Loucy (cell line): ENCODE measurements around the gene SPAM1.

Experiments used
- H2AFZ ChIP-seq: fragments of 200-600 bp; sonication (generic); 2 replicates; pipeline ENCODE4 v1.6.0; 2016; ENCODE audit warnings: antibody characterized with exemption, mild to moderate bottlenecking, low read length, moderate library complexity
- H3F3A ChIP-seq: fragments of 200-600 bp; 2 replicates; pipeline ENCODE4 v1.6.0; 2016; ENCODE audit warnings: antibody characterized with exemption, low read depth, mild to moderate bottlenecking
- H3K27me3 ChIP-seq: fragments of 200-600 bp; sonication (generic); 2 replicates; pipeline ENCODE4 v1.6.1; 2014; ENCODE audit warnings: low read length, mild to moderate bottlenecking; ENCODE audit not compliant: insufficient read depth, poor library complexity, severe bottlenecking
- H3K36me3 ChIP-seq: fragments of 200-600 bp; sonication (generic); 2 replicates; pipeline ENCODE4 v1.6.1; 2016; ENCODE audit warnings: low read length; ENCODE audit not compliant: insufficient read depth
- H3K4me1 ChIP-seq: fragments of 200-600 bp; sonication (generic); 2 replicates; pipeline ENCODE4 v1.5.1; 2014; ENCODE audit warnings: low read length, mild to moderate bottlenecking; ENCODE audit not compliant: insufficient read depth, poor library complexity, severe bottlenecking
- H3K4me2 ChIP-seq: fragments of 200-600 bp; sonication (generic); 2 replicates; pipeline ENCODE4 v1.6.0; 2014; ENCODE audit warnings: antibody characterized with exemption, low read length, low read depth, mild to moderate bottlenecking; ENCODE audit not compliant: poor library complexity, severe bottlenecking
- H3K4me3 ChIP-seq: fragments of 200-600 bp; sonication (generic); 2 replicates; pipeline ENCODE4 v1.5.1; 2014; ENCODE audit warnings: low read length, mild to moderate bottlenecking, mixed read lengths; ENCODE audit not compliant: poor library complexity, severe bottlenecking
- H3K79me2 ChIP-seq: fragments of 200-600 bp; sonication (generic); 2 replicates; pipeline ENCODE4 v1.6.1; 2014; ENCODE audit warnings: low read length; ENCODE audit not compliant: insufficient read depth
- H3K9ac ChIP-seq: fragments of 200-600 bp; sonication (generic); 2 replicates; pipeline ENCODE4 v1.6.0; 2014; ENCODE audit warnings: mild to moderate bottlenecking, low read depth, low read length, moderate library complexity; ENCODE audit not compliant: poor library complexity, severe bottlenecking
- H3K9me2 ChIP-seq: fragments of 200-600 bp; sonication (generic); replicated peaks from 2 replicates; pipeline ENCODE4 v1.6.1; 2016; ENCODE audit warnings: low read depth, low read length, mixed read lengths
- H3K9me3 ChIP-seq: fragments of 200-600 bp; sonication (generic); 2 replicates; pipeline ENCODE4 v1.6.1; 2014; ENCODE audit warnings: mild to moderate bottlenecking, antibody characterized with exemption, low read length, low read depth; ENCODE audit not compliant: insufficient read depth
- H4K20me1 ChIP-seq: fragments of 200-600 bp; sonication (generic); 2 replicates; pipeline ENCODE4 v1.6.0; 2014; ENCODE audit warnings: antibody characterized with exemption, low read length, mild to moderate bottlenecking; ENCODE audit not compliant: insufficient read depth, poor library complexity, severe bottlenecking
- EZH2phosphoT487 ChIP-seq: fragments of 200-600 bp; IDR thresholded peaks from 2 replicates; pipeline ENCODE4 v1.6.1; 2018; ENCODE audit warnings: antibody characterized with exemption, mild to moderate bottlenecking, moderate library complexity, borderline replicate concordance
- TF ChIP-seq, protein P1 (sequence below): fragments of 200-600 bp; sonication (generic); conservative IDR thresholded peaks from 2 replicates; pipeline ENCODE4 v1.5.1; 2014; ENCODE audit warnings: mild to moderate bottlenecking, antibody characterized with exemption, low read length

Gene SPAM1

DNA sequence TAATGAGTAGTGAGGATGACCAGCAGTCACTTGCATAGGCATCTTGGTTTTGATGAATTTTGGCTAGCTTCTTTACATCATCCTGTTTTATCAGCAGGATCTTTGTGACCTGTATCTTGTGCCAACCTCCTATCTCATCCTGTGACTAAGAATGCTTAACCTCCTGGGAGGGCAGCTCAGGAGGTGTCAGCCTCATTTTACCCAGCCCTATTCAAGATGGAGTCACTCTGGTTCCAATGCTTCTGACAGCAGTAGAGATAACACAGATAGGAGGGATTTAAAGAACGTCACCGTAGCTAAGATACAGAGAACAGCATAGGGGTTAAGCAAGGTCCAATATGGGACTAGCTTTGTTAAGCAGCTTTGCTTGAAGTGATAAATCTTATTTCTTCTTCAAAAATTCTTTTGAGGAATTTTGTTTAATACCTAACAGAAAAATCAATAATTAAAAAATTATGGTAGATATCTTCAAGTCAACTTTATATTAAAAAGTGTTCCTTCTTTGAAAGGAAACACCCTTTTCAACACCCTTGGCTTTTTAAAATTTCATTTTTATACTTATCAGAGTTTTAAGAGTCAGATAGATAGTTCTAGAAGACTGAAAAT is 68.0 kb downstream of the SPAM1 start:
- H3K4me1 ChIP-seq = no peaks in the 10 kb centered on the region
- H3K79me2 ChIP-seq = no peaks in the 10 kb centered on the region
- no peaks in the 10 kb centered on the region for H3K9me2 ChIP-seq
- H3K9me3 ChIP-seq = no peaks in the 10 kb centered on the region
- no peak overlapping the region for H3K9ac ChIP-seq
- H3F3A ChIP-seq = no peaks in the 10 kb centered on the region
- H3K36me3 ChIP-seq = no peaks in the 10 kb centered on the region
- no peak for TF ChIP-seq EZH2phosphoT487
- TF ChIP-seq, protein P1, sequence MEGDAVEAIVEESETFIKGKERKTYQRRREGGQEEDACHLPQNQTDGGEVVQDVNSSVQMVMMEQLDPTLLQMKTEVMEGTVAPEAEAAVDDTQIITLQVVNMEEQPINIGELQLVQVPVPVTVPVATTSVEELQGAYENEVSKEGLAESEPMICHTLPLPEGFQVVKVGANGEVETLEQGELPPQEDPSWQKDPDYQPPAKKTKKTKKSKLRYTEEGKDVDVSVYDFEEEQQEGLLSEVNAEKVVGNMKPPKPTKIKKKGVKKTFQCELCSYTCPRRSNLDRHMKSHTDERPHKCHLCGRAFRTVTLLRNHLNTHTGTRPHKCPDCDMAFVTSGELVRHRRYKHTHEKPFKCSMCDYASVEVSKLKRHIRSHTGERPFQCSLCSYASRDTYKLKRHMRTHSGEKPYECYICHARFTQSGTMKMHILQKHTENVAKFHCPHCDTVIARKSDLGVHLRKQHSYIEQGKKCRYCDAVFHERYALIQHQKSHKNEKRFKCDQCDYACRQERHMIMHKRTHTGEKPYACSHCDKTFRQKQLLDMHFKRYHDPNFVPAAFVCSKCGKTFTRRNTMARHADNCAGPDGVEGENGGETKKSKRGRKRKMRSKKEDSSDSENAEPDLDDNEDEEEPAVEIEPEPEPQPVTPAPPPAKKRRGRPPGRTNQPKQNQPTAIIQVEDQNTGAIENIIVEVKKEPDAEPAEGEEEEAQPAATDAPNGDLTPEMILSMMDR = no peak
- no peak overlapping the region for H3K4me3 ChIP-seq
- no peaks in the 10 kb centered on the region for H4K20me1 ChIP-seq
- no peaks in the 10 kb centered on the region for H3K27me3 ChIP-seq
- H2AFZ ChIP-seq = no peak overlapping the region
- no peak overlapping the region for H3K4me2 ChIP-seq

DNA sequence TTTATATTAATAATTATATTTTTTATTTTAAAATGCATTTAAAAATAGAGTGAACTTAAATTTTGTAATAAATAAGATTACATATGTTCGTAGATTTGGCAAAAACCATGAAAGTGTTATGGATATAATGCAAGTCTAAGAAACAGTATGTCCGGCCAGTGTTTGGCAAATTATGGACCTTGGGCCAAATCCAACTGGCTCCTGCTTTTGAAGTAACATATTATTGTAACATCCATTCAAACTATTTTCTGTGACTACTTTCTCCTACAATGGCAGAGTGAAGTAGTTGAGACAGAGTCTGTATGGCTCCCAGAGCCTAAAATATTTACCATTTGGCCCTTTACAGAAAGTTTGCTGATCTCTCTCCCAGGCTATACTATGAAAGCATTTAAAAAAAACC is 69.0 kb downstream of the SPAM1 start:
- Histone ChIP-seq H3K27me3 (no peaks in the 10 kb centered on the region), H2AFZ (no peak overlapping the region), H3K4me2 (no peak overlapping the region), H3K4me1 (no peaks in the 10 kb centered on the region), H4K20me1 (no peaks in the 10 kb centered on the region), H3K9me2 (no peaks in the 10 kb centered on the region), H3K9me3 (no peaks in the 10 kb centered on the region), H3K9ac (no peak overlapping the region), H3K4me3 (no peak overlapping the region), H3F3A (no peaks in the 10 kb centered on the region), H3K36me3 (no peaks in the 10 kb centered on the region), H3K79me2 (no peaks in the 10 kb centered on the region)
- TF ChIP-seq EZH2phosphoT487 = no peak
- TF ChIP-seq, protein P1 = no peak

DNA sequence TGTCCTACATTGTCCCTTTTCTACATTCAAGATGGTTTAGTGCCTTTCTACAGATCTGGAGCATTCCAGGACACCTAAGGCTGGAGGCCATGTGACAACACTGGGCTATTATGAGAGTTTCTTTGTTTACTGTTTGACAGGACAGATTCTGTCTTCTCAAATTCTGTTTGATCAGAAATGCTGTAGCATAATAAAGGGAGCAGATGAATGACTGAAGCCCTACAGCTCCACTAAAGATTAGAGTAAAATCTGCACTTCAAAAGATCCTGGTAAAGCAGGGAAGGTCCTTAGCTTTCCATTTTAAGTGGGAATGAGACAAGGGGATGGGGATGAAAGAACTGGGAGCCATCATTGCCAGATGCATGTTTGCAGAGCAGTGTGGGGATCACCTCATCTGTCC is 69.4 kb downstream of the SPAM1 start:
- Histone ChIP-seq H4K20me1 (no peaks in the 10 kb centered on the region), H3K4me3 (no peak overlapping the region), H3K4me1 (no peaks in the 10 kb centered on the region), H3K36me3 (no peaks in the 10 kb centered on the region), H3K79me2 (no peaks in the 10 kb centered on the region), H3K27me3 (no peaks in the 10 kb centered on the region), H3K9me2 (no peaks in the 10 kb centered on the region), H3K9me3 (no peaks in the 10 kb centered on the region), H2AFZ (no peak overlapping the region), H3K4me2 (no peak overlapping the region), H3K9ac (no peak overlapping the region), H3F3A (no peaks in the 10 kb centered on the region)
- TF ChIP-seq, protein P1 = no peak
- TF ChIP-seq EZH2phosphoT487 = no peak
